Neural cell (in vitro differentiated cells): ENCODE data around the gene SLC25A39. TPM values are rescaled to one million over a fixed set of nuclear protein-coding genes. Genes with fewer than 3 reads are reported as not detected.

ENCODE experiments used
- H2AFZ ChIP-seq: fragments of 200-600, 300-800 bp; sonication (generic), shearing (Covaris generic); 2 replicates; pipeline ENCODE4 v1.6.0; 2014; ENCODE audit warnings: low read depth, mild to moderate bottlenecking, antibody characterized with exemption, low read length, moderate library complexity
- H3F3A ChIP-seq: fragments of 200-600 bp; shearing (Covaris generic); 2 replicates; pipeline ENCODE4 v1.6.1; 2016; ENCODE audit warnings: mild to moderate bottlenecking, moderate library complexity, mixed read lengths, antibody characterized with exemption, low read length; ENCODE audit not compliant: insufficient read depth, poor library complexity, severe bottlenecking
- H3K27ac ChIP-seq: fragments of 200-600, 300-800 bp; sonication (generic), shearing (Covaris generic); 2 replicates; pipeline ENCODE4 v1.5.1; 2014; ENCODE audit warnings: mild to moderate bottlenecking, low read length, moderate library complexity
- H3K27me3 ChIP-seq: fragments of 300-800, 200-600 bp; sonication (generic), shearing (Covaris generic); 2 replicates; pipeline ENCODE4 v1.6.0; 2014; ENCODE audit warnings: mild to moderate bottlenecking, low read depth, low read length, moderate library complexity; ENCODE audit not compliant: insufficient read depth
- H3K36me3 ChIP-seq: fragments of 300-800, 200-600 bp; sonication (generic), shearing (Covaris generic); 2 replicates; pipeline ENCODE4 v1.5.1; 2014; ENCODE audit warnings: mild to moderate bottlenecking, antibody characterized with exemption, low read length, moderate library complexity; ENCODE audit not compliant: insufficient read depth
- H3K4me2 ChIP-seq: fragments of 300-800, 200-600 bp; sonication (generic), shearing (Covaris generic); 2 replicates; pipeline ENCODE4 v1.6.0; 2014; ENCODE audit warnings: mild to moderate bottlenecking, low read length
- H3K4me3 ChIP-seq: fragments of 300-800, 200-600 bp; sonication (generic), shearing (Covaris generic); 2 replicates; pipeline ENCODE4 v1.5.1; 2014; ENCODE audit warnings: mild to moderate bottlenecking, low read length, moderate library complexity
- H3K79me2 ChIP-seq: fragments of 200-600 bp; shearing (Covaris generic); replicated peaks from 2 replicates; pipeline ENCODE4 v1.6.0; 2014; ENCODE audit warnings: mild to moderate bottlenecking, low read length, moderate library complexity; ENCODE audit not compliant: insufficient read depth
- H3K9ac ChIP-seq: fragments of 300-800, 200-600 bp; sonication (generic), shearing (Covaris generic); 2 replicates; pipeline ENCODE4 v1.6.1; 2016; ENCODE audit warnings: mild to moderate bottlenecking, low read length, mixed read lengths
- H3K9me2 ChIP-seq: fragments of 200-600 bp; shearing (Covaris generic); 2 replicates; pipeline ENCODE4 v1.6.1; 2016; ENCODE audit warnings: mild to moderate bottlenecking, low read length, mixed read lengths; ENCODE audit not compliant: insufficient read depth
- H3K9me3 ChIP-seq: fragments of 200-600, 300-800 bp; sonication (generic), shearing (Covaris generic); 2 replicates; pipeline ENCODE4 v1.6.1; 2016; ENCODE audit warnings: mild to moderate bottlenecking, mixed run types, low read length, moderate library complexity, mixed read lengths
- H4K20me1 ChIP-seq: fragments of 200-600 bp; shearing (Covaris generic); 2 replicates; pipeline ENCODE4 v1.6.1; 2016; ENCODE audit warnings: mild to moderate bottlenecking, mixed run types; ENCODE audit not compliant: insufficient read depth
- CTCF ChIP-seq: fragments of 450-650 bp; IDR thresholded peaks from 2 replicates; pipeline ENCODE4 v1.5.1; 2014; ENCODE audit warnings: antibody characterized with exemption, mild to moderate bottlenecking, moderate library complexity; ENCODE audit not compliant: poor library complexity, severe bottlenecking
- EP300 ChIP-seq: fragments of 450-650 bp; conservative IDR thresholded peaks from 2 replicates; pipeline ENCODE4 v1.6.1; 2014; ENCODE audit warnings: antibody characterized with exemption, mild to moderate bottlenecking, moderate library complexity; ENCODE audit not compliant: poor library complexity, severe bottlenecking
- EZH2 ChIP-seq: fragments of 200-600, 300-800 bp; shearing (Covaris generic), sonication (generic); IDR thresholded peaks from 2 replicates; pipeline ENCODE4 v1.6.1; 2014; ENCODE audit warnings: antibody characterized with exemption, low read length, borderline replicate concordance, mild to moderate bottlenecking; ENCODE audit not compliant: insufficient read depth, poor library complexity, severe bottlenecking
- MXI1 ChIP-seq: fragments of 450-650 bp; conservative IDR thresholded peaks from 2 replicates; pipeline ENCODE4 v1.6.1; 2014; ENCODE audit warnings: antibody characterized with exemption, mild to moderate bottlenecking; ENCODE audit not compliant: poor library complexity, severe bottlenecking
- POLR2AphosphoS5 ChIP-seq: IDR thresholded peaks from 2 replicates; pipeline ENCODE4 v1.6.1; 2012
- RAD21 ChIP-seq: fragments of 450-650 bp; conservative IDR thresholded peaks from 2 replicates; pipeline ENCODE4 v1.6.1; 2014; ENCODE audit warnings: antibody characterized with exemption, mild to moderate bottlenecking, moderate library complexity
- SMC3 ChIP-seq: fragments of 450-650 bp; conservative IDR thresholded peaks from 2 replicates; pipeline ENCODE4 v1.6.1; 2014; ENCODE audit warnings: antibody characterized with exemption, mild to moderate bottlenecking, moderate library complexity; ENCODE audit not compliant: poor library complexity
- TAF1 ChIP-seq: IDR thresholded peaks from 2 replicates; pipeline ENCODE4 v1.6.1; 2012; ENCODE audit warnings: low read depth
- polyA minus RNA-seq: library from RNA; depleted of rRNA, polyadenylated mRNA; stranded (reverse); fragments of >200 nt; gene quantifications from 2 replicates; pipeline ENCODE4 v1.2.3, GENCODE V29; 2014
- polyA plus RNA-seq: library from polyadenylated mRNA; depleted of rRNA; stranded (reverse); fragments of >200 nt; gene quantifications from 2 replicates; pipeline ENCODE4 v1.2.3, GENCODE V29; 2014
- TF ChIP-seq, protein P1 (sequence below): IDR thresholded peaks from 2 replicates; pipeline ENCODE4 v1.6.1; 2012; ENCODE audit warnings: borderline replicate concordance

Gene SLC25A39
- polyA plus RNA-seq (73.4 and 98.8 TPM in 2 replicates), polyA minus RNA-seq (23.5 and 28.0 TPM in 2 replicates)

GRCh38 chr17:44324571-44325275 lies at the start of gene SLC25A39:
Gene SLC25A39 (minus strand): TSS chr17:44324823. CDS start chr17:44323562, 1,261 bp downstream.
- H3K9ac ChIP-seq = peak within 1 kb of the TSS; percentile 69
- TF ChIP-seq CTCF (peak; percentile 20), RAD21 (peak; percentile 60), EZH2 (no peak), TAF1 (no peak), SMC3 (peak; percentile 67), EP300 (peak; percentile 47), MXI1 (peak; percentile 90), POLR2AphosphoS5 (peak; percentile 49)
- TF ChIP-seq, protein P1, sequence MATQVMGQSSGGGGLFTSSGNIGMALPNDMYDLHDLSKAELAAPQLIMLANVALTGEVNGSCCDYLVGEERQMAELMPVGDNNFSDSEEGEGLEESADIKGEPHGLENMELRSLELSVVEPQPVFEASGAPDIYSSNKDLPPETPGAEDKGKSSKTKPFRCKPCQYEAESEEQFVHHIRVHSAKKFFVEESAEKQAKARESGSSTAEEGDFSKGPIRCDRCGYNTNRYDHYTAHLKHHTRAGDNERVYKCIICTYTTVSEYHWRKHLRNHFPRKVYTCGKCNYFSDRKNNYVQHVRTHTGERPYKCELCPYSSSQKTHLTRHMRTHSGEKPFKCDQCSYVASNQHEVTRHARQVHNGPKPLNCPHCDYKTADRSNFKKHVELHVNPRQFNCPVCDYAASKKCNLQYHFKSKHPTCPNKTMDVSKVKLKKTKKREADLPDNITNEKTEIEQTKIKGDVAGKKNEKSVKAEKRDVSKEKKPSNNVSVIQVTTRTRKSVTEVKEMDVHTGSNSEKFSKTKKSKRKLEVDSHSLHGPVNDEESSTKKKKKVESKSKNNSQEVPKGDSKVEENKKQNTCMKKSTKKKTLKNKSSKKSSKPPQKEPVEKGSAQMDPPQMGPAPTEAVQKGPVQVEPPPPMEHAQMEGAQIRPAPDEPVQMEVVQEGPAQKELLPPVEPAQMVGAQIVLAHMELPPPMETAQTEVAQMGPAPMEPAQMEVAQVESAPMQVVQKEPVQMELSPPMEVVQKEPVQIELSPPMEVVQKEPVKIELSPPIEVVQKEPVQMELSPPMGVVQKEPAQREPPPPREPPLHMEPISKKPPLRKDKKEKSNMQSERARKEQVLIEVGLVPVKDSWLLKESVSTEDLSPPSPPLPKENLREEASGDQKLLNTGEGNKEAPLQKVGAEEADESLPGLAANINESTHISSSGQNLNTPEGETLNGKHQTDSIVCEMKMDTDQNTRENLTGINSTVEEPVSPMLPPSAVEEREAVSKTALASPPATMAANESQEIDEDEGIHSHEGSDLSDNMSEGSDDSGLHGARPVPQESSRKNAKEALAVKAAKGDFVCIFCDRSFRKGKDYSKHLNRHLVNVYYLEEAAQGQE = no peak
- H3F3A ChIP-seq = no peaks in the 10 kb centered on the region
- H3K79me2 ChIP-seq = peaks cover 5% of the 10 kb centered on the region
- no peak within 1 kb of the TSS for H3K27ac ChIP-seq
- H2AFZ ChIP-seq = no peak within 1 kb of the TSS
- H3K27me3 ChIP-seq = peaks cover 7% of the 10 kb centered on the region
- peak within 1 kb of the TSS; percentile 78 for H3K4me2 ChIP-seq
- H3K36me3 ChIP-seq = no peaks in the 10 kb centered on the region
- H4K20me1 ChIP-seq = no peaks in the 10 kb centered on the region
- H3K9me3 ChIP-seq = no peaks in the 10 kb centered on the region
- H3K4me3 ChIP-seq = peak within 1 kb of the TSS; percentile 95
- no peaks in the 10 kb centered on the region for H3K9me2 ChIP-seq

GRCh38 chr17:44372036-44372435 lies 47.4 kb upstream of the SLC25A39 start:
- Histone ChIP-seq H3K4me2 (no peak overlapping the region), H3K27me3 (no peaks in the 10 kb centered on the region), H3K4me3 (no peak overlapping the region), H3K9ac (no peak overlapping the region), H3F3A (no peaks in the 10 kb centered on the region), H3K9me3 (no peaks in the 10 kb centered on the region), H4K20me1 (no peaks in the 10 kb centered on the region), H3K9me2 (no peaks in the 10 kb centered on the region), H3K27ac (no peak overlapping the region), H2AFZ (no peak overlapping the region), H3K79me2 (no peaks in the 10 kb centered on the region), H3K36me3 (no peaks in the 10 kb centered on the region)
- TF ChIP-seq TAF1 (no peak), EZH2 (no peak), CTCF (no peak), RAD21 (no peak), SMC3 (no peak), EP300 (no peak), MXI1 (no peak), POLR2AphosphoS5 (no peak)
- TF ChIP-seq, protein P1 = no peak
